Upper lobe of left lung (tissue), 4 donors: ENCODE data around the gene TIMM21.

Experiments
- CTCF ChIP-seq, 6 experiments: fragments of 450-650 bp in 4 of 6; fragments of 200-600 bp in 2 of 6; sonication (generic) in 2 of 6; IDR thresholded peaks; one replicate each; pipeline ENCODE4 v1.5.1; 2016 to 2019; ENCODE audit warnings: antibody characterized with exemption in 6 of 6
- POLR2AphosphoS5 ChIP-seq, 2 donors: sonication (generic); formaldehyde crosslinking; IDR thresholded peaks; one replicate each; pipeline ENCODE4 v1.5.1; 2017; ENCODE audit warnings: antibody characterized with exemption in 2 of 2

GRCh38 chr18:74139888-74140287 is 8.4 kb upstream of the TIMM21 start:
- TF ChIP-seq CTCF (IDR thresholded peaks at IDR 0.05) (no peak), POLR2AphosphoS5 (IDR thresholded peaks at IDR 0.05) (no peak)
